B cell (primary cell): ENCODE results near the gene TP53BP2. TPM values are rescaled to one million over a fixed set of nuclear protein-coding genes. Genes with fewer than 3 reads are reported as not detected.

Experiments used
- ATAC-seq: fragments of 200-7000 bp; cut with Tn5 transposase; one replicate; pipeline ENCODE4 v1.10.0; 2021; ENCODE audit warnings: low read depth, mild to moderate bottlenecking, moderate number of reproducible peaks, moderate library complexity
- CTCF ChIA-PET: fragments of 350-600 bp; sonication (Branson Sonifier 250); formaldehyde crosslinking; loops from one replicate; lab custom pipeline; 2021; ENCODE audit warnings: antibody characterized with exemption, inconsistent platforms; lab: Charles Lee
- POLR2A ChIA-PET: fragments of 350-600 bp; sonication (Branson Sonifier 250); formaldehyde crosslinking; loops from one replicate; lab custom pipeline; 2021; ENCODE audit warnings: antibody characterized with exemption; lab: Charles Lee
- DNase-seq: peaks from one replicate; pipeline ENCODE4 v3.0.0; 2013
- H2AFZ ChIP-seq: 2 replicates; pipeline ENCODE4 v1.6.1; 2012; ENCODE audit warnings: mild to moderate bottlenecking, low read depth, low read length; ENCODE audit not compliant: insufficient read depth, poor library complexity, severe bottlenecking
- H3K27ac ChIP-seq, 2 donors: 1 replicate in 1 of 2; 2 replicates in 1 of 2; pipeline ENCODE4 v1.5.1; 2012 to 2013; ENCODE audit warnings: low read length in 2 of 2, mild to moderate bottlenecking in 2 of 2, moderate library complexity in 1 of 2
- H3K27me3 ChIP-seq, 4 experiments: fragments of 200-600 bp in 1 of 4; sonication (generic) in 1 of 4; replicated peaks in 1 of 4; 1 replicate in 2 of 4; 2 replicates in 2 of 4; pipeline versions ENCODE4 v1.6.1 to v1.7.0; 2013 to 2016; ENCODE audit warnings: low read length in 3 of 4, mild to moderate bottlenecking in 2 of 4, mixed read lengths in 1 of 4, moderate library complexity in 1 of 4; ENCODE audit not compliant: insufficient read depth in 4 of 4, control insufficient read depth in 3 of 4; ENCODE audit errors: control extremely low read depth in 1 of 4
- H3K36me3 ChIP-seq, 2 experiments: replicated peaks in 1 of 2; 1 replicate in 1 of 2; 2 replicates in 1 of 2; pipeline versions ENCODE4 v1.6.1 to v1.7.1; 2013; ENCODE audit warnings: low read length in 1 of 2; ENCODE audit not compliant: insufficient read depth in 2 of 2, control insufficient read depth in 1 of 2; ENCODE audit errors: control extremely low read depth in 1 of 2, extremely low read depth in 1 of 2
- H3K4me1 ChIP-seq, 2 donors: fragments of 200-600 bp in 1 of 2; sonication (generic) in 1 of 2; 1 replicate in 1 of 2; 2 replicates in 1 of 2; pipeline versions ENCODE4 v1.5.1 to v1.6.1; 2013 to 2017; ENCODE audit warnings: low read length in 2 of 2; ENCODE audit not compliant: control insufficient read depth in 2 of 2, insufficient read depth in 2 of 2
- H3K4me2 ChIP-seq: replicated peaks from 2 replicates; pipeline ENCODE3; 2012; ENCODE audit warnings: mild to moderate bottlenecking, low read depth, low read length; ENCODE audit not compliant: poor library complexity, severe bottlenecking
- H3K4me3 ChIP-seq, 5 experiments: fragments of 200-600 bp in 1 of 5; sonication (generic) in 1 of 5; 1 replicate in 3 of 5; 2 replicates in 2 of 5; pipeline versions ENCODE4 v1.5.1 to v1.7.0; 2011 to 2016; ENCODE audit warnings: low read length in 4 of 5, mild to moderate bottlenecking in 4 of 5, low read depth in 2 of 5, control low read depth in 1 of 5, moderate library complexity in 1 of 5; ENCODE audit not compliant: insufficient read depth in 1 of 5; ENCODE audit errors: control extremely low read depth in 1 of 5, extremely low read depth in 1 of 5
- H3K79me2 ChIP-seq: fragments of 200-600 bp; sonication (generic); one replicate; pipeline ENCODE4 v1.6.0; 2016; ENCODE audit warnings: low read length; ENCODE audit not compliant: control insufficient read depth, insufficient read depth
- H3K9ac ChIP-seq: fragments of 200-600 bp; sonication (generic); 2 replicates; pipeline ENCODE4 v1.6.1; 2017; ENCODE audit warnings: mild to moderate bottlenecking, low read length, moderate library complexity
- H3K9me3 ChIP-seq, 3 donors: one replicate each; pipeline versions ENCODE4 v1.6.1 to v1.7.1; 2013; ENCODE audit warnings: low read length in 2 of 3; ENCODE audit not compliant: control insufficient read depth in 2 of 3, insufficient read depth in 1 of 3; ENCODE audit errors: control extremely low read depth in 1 of 3
- H4K20me1 ChIP-seq: 2 replicates; pipeline ENCODE4 v1.6.0; 2012; ENCODE audit warnings: mild to moderate bottlenecking, low read length; ENCODE audit not compliant: insufficient read depth, control insufficient read depth, poor library complexity, severe bottlenecking
- H3K27ac Mint-ChIP-seq: one replicate; pipeline ENCODE4 v1.8.0; 2021; ENCODE audit warnings: mixed read lengths
- H3K27me3 Mint-ChIP-seq: one replicate; pipeline ENCODE4 v1.8.0; 2021; ENCODE audit warnings: mixed read lengths
- H3K4me1 Mint-ChIP-seq: one replicate; pipeline ENCODE4 v1.8.0; 2021; ENCODE audit warnings: mixed read lengths
- H3K4me3 Mint-ChIP-seq: one replicate; pipeline ENCODE4 v1.8.0; 2021; ENCODE audit warnings: mixed read lengths
- H3K9me3 Mint-ChIP-seq: one replicate; pipeline ENCODE4 v1.8.0; 2022; ENCODE audit warnings: mixed read lengths; ENCODE audit not compliant: insufficient read depth
- CTCF ChIP-seq: fragments of 200-600 bp; IDR thresholded peaks from one replicate; pipeline ENCODE4 v1.8.0; 2022; ENCODE audit warnings: antibody characterized with exemption, mild to moderate bottlenecking
- EZH2 ChIP-seq: IDR thresholded peaks from 2 replicates; pipeline ENCODE4 v1.6.1; 2012; ENCODE audit warnings: borderline replicate concordance, low read depth, mild to moderate bottlenecking, moderate library complexity, low read length; ENCODE audit not compliant: insufficient read depth, poor library complexity, severe bottlenecking
- WGBS: methylation state at CpG from one replicate; pipeline ENCODE4 v1.1.5; 2013; ENCODE audit warnings: missing lambda C conversion rate; ENCODE audit not compliant: insufficient coverage; 5-methylcytosine and 5-hydroxymethylcytosine counted together
- intact Hi-C: fragments of 100-400 bp; cut with micrococcal nuclease; formaldehyde crosslinking; loops from one replicate; pipeline ENCODE4 v1.10.0; 2022
- polyA plus RNA-seq: library from polyadenylated mRNA; depleted of rRNA; stranded (reverse); fragments of >200 nt; gene quantifications from 2 replicates; pipeline ENCODE4 v1.2.3, GENCODE V29; 2012
- total RNA-seq, 2 donors: library from RNA; stranded (reverse); fragments of 120-200 nt in 1 of 2; gene quantifications; 1 replicate in 1 of 2; 2 replicates in 1 of 2; pipeline versions ENCODE4 v1.2.3 to v1.2.4, GENCODE V29; 2013 to 2022

Gene TP53BP2
- total and polyA plus RNA-seq, 2 donors (not counting 1 experiment from before 2014, with no cell fraction given): 10.8 to 40.0 TPM

GRCh38 chr1:223745731-223746130 lies 100.0 kb downstream of the TP53BP2 start:
- POLR2A ChIA-PET: no interaction called here

More at GRCh38 chr1:223745731-223746130, 100.0 kb downstream of the TP53BP2 start:
- intact Hi-C loops: no loop called here
- Mint-ChIP-seq H3K27me3 (no peaks in the 10 kb centered on the region), H3K4me3 (no peak overlapping the region), H3K9me3 (no peaks in the 10 kb centered on the region), H3K27ac (no peak overlapping the region), H3K4me1 (peaks cover 6% of the 10 kb centered on the region)
- Histone ChIP-seq H4K20me1 (no peaks in the 10 kb centered on the region), H3K79me2 (no peaks in the 10 kb centered on the region), H3K36me3 (peaks cover 0 to 14% of the 10 kb centered on the region in 2 experiments), H3K9ac (no peak overlapping the region), H3K9me3 (peaks cover 0 to 4% (median 0%) of the 10 kb centered on the region in 3 donors), H2AFZ (no peak overlapping the region), H3K4me1 (peaks cover 7 to 9% of the 10 kb centered on the region in 2 donors), H3K4me2 (no peak overlapping the region), H3K27me3 (peaks cover 0 to 5% (median 2%) of the 10 kb centered on the region in 4 experiments), H3K4me3 (no peak overlapping the region), H3K27ac (no peak overlapping the region)
- TF ChIP-seq CTCF: no peak
- TF ChIP-seq EZH2: no peak
- no peak for ATAC-seq
- DNase-seq: no peak
- 100% methylated on average over 4 of the region's 4 CpGs for WGBS
- CTCF ChIA-PET: interaction anchor here (0.7 to 9.7 kb wide), 5 partner anchors 18 to 711 kb away, joined by 3 to 148 read pairs (median 5); partner anchors contain the start of gene CAPN2
